IPS DF 4.7 (cell line): Measurements from ENCODE around the gene APOL6.

Source experiments
- DNase-seq: peaks from one replicate; pipeline ENCODE4 v3.0.0-alpha.2; 2013; ENCODE audit warnings: low spot score; ENCODE audit errors: extremely low read depth

Gene APOL6, protein sequence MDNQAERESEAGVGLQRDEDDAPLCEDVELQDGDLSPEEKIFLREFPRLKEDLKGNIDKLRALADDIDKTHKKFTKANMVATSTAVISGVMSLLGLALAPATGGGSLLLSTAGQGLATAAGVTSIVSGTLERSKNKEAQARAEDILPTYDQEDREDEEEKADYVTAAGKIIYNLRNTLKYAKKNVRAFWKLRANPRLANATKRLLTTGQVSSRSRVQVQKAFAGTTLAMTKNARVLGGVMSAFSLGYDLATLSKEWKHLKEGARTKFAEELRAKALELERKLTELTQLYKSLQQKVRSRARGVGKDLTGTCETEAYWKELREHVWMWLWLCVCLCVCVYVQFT

DNA sequence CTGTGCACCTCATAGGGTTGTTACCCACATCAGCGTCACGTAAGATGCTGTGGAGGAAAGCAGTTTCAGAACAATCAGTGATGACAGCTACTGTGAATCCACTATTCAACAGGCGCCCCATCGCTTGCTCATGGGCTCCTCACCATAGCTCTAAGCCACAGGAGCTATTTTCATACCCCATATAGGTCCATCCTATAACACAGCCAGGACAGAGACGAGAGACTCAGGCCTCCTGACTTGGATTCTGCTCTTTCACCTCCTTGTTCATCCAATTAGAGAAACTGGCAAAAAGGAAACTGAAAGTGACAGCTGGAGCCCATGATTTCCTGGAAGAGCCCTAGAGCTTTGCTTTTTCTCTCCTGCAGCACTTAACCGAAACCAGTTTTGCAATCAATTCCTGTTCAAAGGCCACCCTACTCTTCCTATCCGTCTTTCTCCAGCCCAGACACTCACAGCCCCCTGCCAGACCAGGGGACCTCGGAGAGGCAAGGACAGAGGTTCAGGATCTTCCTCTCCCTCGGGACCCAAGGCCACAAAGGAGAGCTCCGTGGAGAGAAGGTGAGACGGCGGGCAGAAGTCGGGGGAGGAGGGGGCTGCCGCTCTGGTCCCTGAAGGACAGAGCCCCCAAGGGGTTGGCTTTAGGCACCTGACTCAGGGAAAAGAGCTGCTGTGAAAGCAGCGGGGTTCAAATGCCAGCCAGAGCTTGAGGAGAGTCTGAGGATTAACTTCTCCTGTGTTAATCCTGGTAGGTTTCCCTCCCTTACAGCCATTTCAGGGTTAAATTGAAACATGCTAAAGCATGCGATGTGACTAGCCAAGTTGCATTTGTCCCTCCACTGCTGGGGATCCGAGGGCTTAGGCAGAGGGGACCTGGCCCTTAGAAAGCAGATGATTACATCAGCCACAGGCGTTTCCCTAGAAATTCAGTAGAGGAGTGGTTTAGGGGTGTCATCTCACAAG, at the start of gene APOL6:
Gene APOL6 (plus strand): TSS at position 381 of the 960 bp plus-strand sequence. CDS start 7,980 bp downstream, outside the sequence.
- DNase-seq: no peak

GRCh38 chr22:35599364-35599763, 48.9 kb upstream of the APOL6 start:
- no peak for DNase-seq

DNA sequence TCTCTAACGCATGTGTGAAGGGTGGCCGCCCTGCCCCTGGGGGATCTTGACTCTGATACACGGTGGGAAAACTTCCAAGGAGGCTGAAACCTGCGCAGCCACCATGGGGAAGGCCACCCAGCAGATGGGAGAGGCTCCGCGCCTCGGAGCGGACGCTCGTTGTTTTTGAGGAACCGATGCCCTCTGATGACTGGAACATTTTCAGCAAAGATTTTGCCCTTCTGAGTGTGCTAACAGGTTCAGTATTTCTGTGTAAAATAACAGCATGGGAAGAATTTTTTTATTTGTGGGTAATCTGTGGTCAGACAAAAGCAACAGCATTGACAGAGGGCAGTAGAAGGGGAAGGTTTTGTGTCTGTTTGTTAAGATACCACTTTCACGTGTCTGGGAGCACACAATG, 47.8 kb upstream of the APOL6 start:
- DNase-seq: no peak

DNA sequence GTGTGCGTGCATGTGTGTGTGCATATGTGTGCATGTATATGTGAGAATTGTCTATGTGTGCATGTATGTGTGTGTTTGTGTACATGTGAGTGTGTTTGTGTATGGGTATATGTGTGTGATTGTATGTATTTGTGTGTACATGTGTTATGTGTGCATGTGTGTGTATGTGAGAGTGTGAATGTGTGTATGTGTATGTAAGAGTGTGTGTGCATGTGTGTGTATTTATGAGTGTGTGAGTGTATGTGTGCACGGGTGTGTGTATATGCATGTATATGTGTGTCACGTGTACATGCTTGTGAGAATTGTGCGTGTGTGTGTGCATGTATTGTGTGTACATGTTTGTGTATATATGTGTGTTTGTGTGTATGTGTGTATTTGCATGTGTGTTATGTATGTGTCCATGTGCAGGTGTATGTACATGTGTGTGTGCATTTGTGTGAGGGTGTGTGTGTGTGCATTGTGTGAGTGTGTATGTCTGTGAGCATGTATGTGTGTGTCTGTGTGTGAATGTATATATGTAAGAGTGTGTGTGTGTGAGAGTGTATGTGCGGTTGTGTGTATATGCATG, 47.1 kb upstream of the APOL6 start:
- no peak for DNase-seq

DNA sequence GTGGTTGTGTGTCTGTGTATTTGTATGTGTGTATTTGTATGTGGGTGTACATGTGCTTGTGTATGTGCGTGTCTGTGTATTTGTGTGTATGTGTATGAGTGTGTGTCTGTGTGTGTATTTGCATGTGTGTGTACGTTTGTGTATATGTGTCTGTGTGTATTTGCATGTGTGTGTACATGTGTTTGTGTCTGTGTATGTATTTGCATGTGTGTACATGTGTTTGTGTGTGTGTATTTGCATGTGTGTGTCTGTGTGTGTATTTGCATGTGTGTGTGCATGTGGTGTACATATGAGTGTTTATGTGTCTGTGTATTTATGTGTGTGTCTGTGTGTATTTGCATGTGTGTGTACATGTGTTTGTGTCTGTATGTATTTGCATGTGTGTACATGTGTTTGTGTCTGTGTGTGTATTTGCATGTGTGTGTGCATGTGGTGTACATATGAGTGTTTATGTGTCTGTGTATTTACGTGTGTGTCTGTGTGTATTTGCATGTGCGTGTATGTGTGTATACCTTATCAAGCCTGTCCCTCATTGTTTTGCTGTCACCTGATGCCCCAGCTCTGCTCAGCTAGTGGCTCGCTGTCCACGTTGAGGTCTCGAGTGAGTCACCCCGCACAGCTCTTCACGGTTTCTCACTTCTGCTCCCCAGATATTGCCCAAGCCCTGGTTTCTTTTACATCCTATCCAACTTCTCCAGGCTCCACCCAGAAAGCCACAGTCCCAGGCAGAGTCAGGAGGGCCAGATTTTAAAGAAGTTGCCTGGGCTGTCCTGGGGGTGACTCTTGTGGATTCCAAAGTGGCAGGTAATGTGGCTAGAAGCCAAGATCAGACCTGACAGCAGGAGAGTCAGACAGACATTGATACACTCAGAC, 46.3 kb upstream of the APOL6 start:
- no peak for DNase-seq

GRCh38 chr22:35604621-35605368, 43.5 kb upstream of the APOL6 start:
- DNase-seq: no peak

DNA sequence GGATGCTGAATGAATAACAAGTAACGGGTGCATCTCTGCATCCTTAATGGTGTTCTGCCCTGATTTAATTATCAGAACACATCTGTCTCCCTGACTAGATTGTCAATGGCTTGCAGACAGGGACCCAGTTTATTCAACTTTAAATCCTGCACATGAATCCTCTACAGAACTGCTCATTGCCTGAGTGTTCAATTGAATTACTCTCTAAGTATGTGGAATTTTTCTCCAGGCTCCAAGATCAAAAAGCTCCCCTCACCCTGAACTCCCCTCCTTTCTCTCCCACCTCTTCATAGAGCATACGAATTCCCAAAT, 42.9 kb upstream of the APOL6 start:
- no peak for DNase-seq

GRCh38 chr22:35605851-35606481, 42.3 kb upstream of the APOL6 start:
- DNase-seq: no peak

DNA sequence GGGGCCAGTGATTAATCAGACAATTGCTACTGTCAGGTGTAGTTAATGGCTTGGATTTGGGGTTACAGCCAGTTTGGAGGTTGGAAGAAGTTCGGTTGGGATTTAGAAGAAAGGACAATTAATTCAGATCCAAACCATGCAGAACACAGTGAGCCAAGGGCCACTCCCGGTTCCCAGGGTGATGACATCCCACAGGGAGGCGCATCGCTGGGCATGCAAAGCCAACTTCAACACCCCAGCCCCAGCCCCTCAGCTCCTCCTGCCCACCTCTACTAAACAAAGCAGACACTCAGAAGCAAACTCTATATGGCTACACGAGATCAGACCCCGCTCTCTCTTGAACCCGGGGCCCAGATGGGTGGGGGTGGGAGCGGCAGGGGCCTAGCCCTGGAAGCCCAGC, 41.3 kb upstream of the APOL6 start:
- no peak for DNase-seq

DNA sequence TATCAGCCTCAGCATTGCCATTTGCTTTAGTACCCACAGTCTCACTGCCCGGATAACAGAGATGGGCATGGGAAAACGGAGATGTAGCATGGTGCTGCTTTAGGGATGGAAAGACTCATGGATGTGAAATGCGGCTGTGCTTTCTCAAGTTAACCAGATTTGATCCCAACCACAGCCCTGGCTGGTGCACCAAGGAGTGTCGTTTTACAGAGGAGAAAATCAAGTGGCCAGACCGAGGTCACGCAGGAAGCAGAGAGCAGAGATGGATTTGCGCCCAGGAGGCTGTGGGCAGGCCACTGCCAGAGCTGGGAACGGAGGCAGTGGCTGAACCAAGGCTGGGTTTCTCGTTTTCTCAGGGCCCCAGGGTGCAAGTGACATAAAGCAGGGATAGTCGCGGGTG, 40.2 kb upstream of the APOL6 start:
- DNase-seq: no peak

- DNase-seq: no peak
Observed at GRCh38 chr22:35609261-35609660, 39.0 kb upstream of the APOL6 start.

- DNase-seq: no peak
Observed at GRCh38 chr22:35609761-35610160, 38.5 kb upstream of the APOL6 start.

DNA sequence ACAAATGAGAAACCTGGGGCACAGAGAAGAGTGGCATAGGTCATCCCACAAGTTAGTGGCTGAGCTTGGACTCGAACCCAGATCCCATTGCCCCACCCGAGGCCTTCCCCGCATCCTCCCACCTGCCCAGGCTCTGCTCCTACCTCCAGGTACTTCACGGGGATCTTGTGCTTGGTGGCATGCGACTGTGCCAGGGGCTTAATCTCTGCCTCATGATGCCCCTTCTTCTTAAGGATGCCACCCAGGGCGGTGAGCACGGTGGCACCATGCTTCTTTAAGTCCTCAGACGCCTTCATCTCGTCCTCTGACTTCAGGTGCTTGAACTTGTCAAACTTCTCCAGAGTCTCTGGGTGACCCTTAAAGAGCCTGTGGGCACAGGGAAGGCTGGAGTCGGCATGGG, 37.5 kb upstream of the APOL6 start:
- DNase-seq: no peak

GRCh38 chr22:35611200-35611890, 36.9 kb upstream of the APOL6 start:
- DNase-seq: no peak

GRCh38 chr22:35611891-35612576, 36.2 kb upstream of the APOL6 start:
- no peak for DNase-seq

DNA sequence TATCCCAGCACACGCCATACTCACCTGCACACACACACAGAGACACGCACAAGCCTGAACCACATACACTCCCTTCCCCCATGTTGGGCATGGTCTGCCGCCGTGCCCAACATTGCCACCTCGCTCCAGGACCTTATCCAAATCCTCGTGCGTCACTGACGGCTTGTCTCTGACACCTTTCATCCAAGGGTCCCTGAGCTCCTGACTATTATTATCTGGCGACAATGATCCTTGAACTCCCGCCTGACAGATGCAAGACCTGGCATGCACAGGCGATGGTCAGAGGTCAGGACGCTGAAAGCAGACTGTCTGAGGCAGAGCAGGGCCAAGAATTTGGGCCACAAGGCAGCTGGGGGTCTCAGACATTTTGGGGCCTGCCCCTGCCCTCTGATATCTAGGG, 35.3 kb upstream of the APOL6 start:
- no peak for DNase-seq

- DNase-seq: no peak
Observed at GRCh38 chr22:35614404-35614803, 33.8 kb upstream of the APOL6 start.

DNA sequence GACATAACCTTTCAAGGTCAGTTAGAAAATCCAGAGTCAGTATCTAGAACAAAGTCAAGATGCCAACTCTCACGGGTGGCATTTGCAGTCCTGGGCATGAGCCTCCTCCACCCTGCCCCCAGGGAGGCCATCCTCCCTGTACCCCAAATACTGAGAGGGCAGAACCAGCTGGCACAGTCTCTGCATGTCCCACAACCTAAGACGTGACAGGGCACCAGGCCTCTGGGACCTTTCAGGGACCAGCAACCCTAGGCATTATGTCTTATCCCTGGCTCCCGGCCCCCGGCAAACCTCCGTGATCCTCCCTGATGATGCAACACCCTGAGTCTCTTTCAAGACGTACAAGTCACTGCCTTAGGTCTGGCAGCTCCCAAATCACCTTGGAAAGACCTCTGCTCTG, 33.1 kb upstream of the APOL6 start:
- DNase-seq: no peak

- no peak for DNase-seq
Observed at GRCh38 chr22:35616043-35616442, 32.2 kb upstream of the APOL6 start.
